Measurements from ENCODE around the gene TIGD2. TPM values are rescaled to one million over a fixed set of nuclear protein-coding genes. Genes with fewer than 3 reads are reported as not detected.
"Not testable (repeated sequence)": the region's sequence is repeated elsewhere in the genome, so short reads cannot be mapped to it uniquely, and the experiment has no call there.

Gene TIGD2
- total RNA-seq, 1 donor from 2014 or later, result 4.3 TPM

DNA sequence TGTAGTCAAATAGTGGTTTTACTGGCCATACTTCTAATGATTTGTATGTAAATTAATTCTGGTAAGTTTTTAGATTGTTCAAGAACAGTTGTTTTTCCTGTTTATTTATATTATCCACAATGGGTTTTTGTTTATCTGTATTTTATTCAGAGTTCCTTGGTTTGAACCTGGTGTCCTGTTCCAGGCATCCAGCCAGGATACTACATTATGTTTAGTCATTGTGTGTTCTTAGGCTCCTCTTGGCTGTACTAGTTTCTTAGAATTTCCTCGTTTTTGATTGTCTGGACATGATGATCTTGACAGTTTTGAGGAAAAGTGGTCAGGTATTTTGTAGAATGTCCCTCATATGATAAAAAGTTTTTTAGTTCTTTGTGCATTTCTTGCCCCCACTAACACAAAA lies 7.8 kb downstream of the TIGD2 start:
- DNase-seq (ENCODE audit: low spot score), result no peak

- DNase-seq (ENCODE audit: low spot score), result no peak
These were observed 8.5 kb downstream of the TIGD2 start for GRCh38 chr4:89119836-89120235.

- no peak for DNase-seq (ENCODE audit: low spot score)
These were observed 10.2 kb downstream of the TIGD2 start for GRCh38 chr4:89121387-89122068.

GRCh38 chr4:89123451-89123851 lies 12.1 kb downstream of the TIGD2 start:
- no peak for DNase-seq (ENCODE audit: low spot score)

- no peak for DNase-seq (ENCODE audit: low spot score)
These were observed 14.8 kb downstream of the TIGD2 start for GRCh38 chr4:89125901-89126782.

DNA sequence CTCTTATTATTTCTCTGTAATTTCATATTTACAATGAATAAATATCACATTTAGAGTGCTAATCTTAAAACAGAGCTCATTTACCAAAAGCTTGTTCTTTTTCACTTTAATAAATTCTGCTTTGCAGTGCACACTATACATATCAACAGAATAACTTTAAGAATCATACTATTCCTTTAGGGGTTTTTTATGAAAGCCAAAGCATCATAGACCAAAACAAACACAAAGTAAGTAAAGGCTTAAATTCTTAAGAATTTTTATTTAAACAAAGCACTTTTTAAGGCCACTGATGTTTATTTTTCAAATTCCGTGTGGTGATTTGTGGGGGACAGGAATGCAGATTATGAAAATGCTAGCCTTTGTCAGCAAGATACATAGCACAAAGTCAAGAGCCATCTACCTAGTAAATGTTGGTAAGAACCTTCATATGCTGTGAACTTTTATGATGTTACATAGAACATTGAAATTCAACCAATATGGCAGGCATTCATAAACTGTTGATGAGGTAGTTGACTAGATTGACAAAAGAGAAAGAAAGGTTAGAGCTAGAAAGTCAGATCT lies 17.8 kb downstream of the TIGD2 start:
- no peak for DNase-seq (ENCODE audit: low spot score)

DNA sequence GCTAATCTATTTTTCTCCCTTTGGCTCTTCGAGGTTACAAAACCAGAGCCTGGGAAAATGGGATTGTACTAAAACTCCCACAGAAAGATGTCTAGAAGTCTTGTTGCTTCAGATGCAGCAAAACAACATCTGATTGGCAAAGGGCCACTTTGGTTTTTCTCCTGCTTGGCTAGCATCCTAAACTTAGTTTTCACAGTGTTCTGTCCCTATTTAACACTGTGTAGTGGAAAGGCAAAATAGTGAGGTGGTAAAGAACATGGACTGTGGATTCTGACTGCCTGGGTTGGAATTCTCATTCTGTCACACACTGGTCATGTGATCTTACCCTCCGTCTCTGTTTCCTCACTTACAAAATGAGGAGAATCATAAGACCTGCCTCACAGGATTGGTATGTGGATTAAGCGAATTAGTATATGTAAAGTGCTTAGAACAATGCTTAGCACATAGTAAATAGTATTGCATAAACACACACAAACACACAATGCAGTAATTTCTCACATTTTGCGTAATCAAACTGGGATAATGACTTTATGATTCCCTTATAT lies 23.5 kb downstream of the TIGD2 start:
- no peak for DNase-seq (ENCODE audit: low spot score)

DNA sequence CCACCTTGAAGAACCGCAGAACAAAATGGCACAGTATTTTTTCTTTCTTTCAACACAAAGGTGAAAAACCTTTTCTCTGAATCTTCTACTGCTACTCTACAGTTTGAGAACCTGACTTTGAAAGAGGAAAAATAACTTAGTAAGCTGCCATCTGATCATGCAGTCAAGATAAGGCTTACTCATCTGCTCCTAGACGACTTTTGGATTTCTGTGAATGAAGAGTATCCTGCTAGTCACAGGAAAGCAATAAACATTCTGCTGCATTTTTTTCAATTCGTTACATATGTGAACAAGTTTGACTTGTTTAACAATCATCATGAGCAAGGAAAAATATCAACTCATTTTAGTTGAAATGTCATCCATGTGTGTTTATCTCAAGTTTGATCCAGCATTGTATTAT lies 25.2 kb downstream of the TIGD2 start:
- DNase-seq (ENCODE audit: low spot score), result no peak

- no peak for DNase-seq (ENCODE audit: low spot score)
These were observed 25.9 kb downstream of the TIGD2 start for GRCh38 chr4:89137231-89137630.

GRCh38 chr4:89137695-89138094 lies 26.4 kb downstream of the TIGD2 start:
- no peak for DNase-seq (ENCODE audit: low spot score)

- DNase-seq (ENCODE audit: low spot score), result no peak
These were observed 28.9 kb downstream of the TIGD2 start for GRCh38 chr4:89140168-89140759.

GRCh38 chr4:89142691-89143669 lies 31.6 kb downstream of the TIGD2 start:
- DNase-seq (ENCODE audit: low spot score), result no peak

GRCh38 chr4:89144652-89145051 lies 33.3 kb downstream of the TIGD2 start:
- not testable (repeated sequence) for DNase-seq (ENCODE audit: low spot score)

- no peak for DNase-seq (ENCODE audit: low spot score)
These were observed 34.9 kb downstream of the TIGD2 start for GRCh38 chr4:89146196-89146595.

DNA sequence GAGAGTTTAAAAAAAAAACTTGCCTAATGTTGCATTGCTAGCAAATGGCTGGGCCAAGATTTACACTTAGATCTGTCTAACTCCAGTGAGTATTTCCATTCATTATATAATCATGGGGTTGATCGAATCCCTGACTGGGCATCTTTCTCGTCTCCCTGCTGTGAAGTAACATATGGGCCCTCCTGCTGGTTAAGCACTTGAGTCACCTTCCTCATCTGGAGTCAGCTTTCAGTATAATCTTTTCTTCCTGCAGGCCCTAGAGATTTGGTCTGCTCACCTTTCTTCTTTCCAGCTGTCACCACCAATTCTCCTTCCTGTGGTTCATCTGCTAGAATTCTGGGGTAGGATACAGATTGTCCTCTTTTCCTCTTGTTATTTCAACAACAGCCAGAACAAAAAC lies 41.6 kb downstream of the TIGD2 start:
- no peak for DNase-seq (ENCODE audit: low spot score)

DNA sequence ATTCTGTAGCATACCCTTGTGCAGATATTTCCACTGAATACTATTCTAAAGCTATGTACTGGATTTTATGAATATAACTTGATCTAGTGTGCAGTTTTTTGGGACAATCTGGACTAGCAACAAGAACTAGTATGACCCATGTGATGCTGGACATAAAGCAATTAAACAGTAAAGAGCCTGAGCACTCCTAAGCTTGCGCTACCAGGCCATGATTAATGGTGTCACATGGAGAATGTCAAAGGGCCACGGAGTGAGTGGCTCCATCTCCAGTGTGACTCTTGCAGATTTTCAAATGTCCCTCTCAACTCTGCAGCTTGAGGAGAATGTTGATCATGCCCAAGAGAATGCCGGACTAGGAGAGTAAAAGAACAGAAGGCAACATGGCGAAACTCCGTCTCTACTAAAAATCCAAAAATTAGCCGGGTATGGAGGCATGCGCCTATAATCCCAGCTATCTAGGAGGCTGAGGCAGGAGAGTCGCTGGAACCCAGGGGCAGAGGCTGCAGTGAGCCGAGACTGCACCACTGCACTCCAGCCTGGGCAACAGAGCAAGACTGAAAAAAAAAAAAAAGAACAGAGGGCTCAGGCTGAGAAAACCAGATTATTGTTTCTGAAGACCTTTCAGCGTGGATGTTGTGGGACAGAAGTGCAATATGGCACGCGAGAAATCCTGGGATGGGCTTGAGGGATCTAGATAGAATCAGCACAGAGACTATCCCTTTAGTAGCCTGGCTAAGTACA lies 45.0 kb downstream of the TIGD2 start:
- no peak for DNase-seq (ENCODE audit: low spot score)

GRCh38 chr4:89157488-89158024 lies 46.2 kb downstream of the TIGD2 start:
- no peak for DNase-seq (ENCODE audit: low spot score)

GRCh38 chr4:89158884-89159503 lies 47.7 kb downstream of the TIGD2 start:
- no peak for DNase-seq (ENCODE audit: low spot score)

GRCh38 chr4:89160806-89161205 lies 49.5 kb downstream of the TIGD2 start:
- no peak for DNase-seq (ENCODE audit: low spot score)

All from mesenteric fat pad (tissue), 1 donor.